ENCODE measurements around the gene MMP20. TPM values are rescaled to one million over a fixed set of nuclear protein-coding genes. Genes with fewer than 3 reads are reported as not detected.

The MMP20 gene
- total RNA-seq, 1 donor from 2014 or later = not detected

DNA sequence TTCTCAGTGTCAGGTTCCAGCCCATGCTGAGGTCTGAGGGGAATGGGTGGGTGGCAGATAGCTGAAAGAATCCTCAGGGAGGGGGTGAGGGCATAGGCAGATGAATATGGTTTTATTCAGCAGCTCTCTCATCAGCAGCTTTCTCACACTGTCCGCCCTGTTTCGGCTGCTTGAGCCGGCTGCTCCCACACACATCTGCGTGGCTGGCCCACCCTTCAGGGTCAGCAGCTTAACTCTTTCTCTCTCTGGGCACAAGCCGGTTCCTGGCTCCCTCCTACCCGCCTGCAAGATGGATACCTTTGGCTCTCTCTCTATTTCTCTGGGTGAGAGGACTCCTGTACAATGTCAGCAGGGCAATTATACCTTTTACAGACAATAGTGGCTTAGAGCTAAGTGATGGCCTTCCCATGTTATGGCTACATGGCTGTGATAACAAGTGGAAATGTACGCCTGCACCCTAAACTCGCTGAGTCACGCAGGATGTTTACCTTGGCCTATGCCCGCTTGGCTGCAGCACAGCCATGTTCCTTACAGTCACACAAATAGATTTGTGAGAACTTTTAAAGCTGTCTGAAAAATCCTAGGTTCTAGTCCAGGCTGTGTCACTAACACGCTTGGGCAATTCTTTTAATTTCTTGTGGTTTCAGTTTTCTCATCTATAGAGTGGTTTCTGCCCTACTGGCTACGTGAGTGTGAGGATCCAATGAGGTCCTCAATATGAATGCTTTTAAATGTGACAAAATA, 4.1 kb downstream of the MMP20 start:
- Mint-ChIP-seq H3K27me3 (ENCODE audit: low read depth, unreplicated experiment) (no peaks in the 10 kb centered on the region), H3K36me3 (ENCODE audit: low read depth, unreplicated experiment) (no peaks in the 10 kb centered on the region), H3K4me3 (ENCODE audit: unreplicated experiment) (no peak overlapping the region), H3K4me1 (ENCODE audit: low read depth, unreplicated experiment) (peaks cover 4% of the 10 kb centered on the region), H3K9me3 (ENCODE audit: unreplicated experiment) (no peaks in the 10 kb centered on the region), H3K27ac (ENCODE audit: unreplicated experiment) (no peak overlapping the region)
- Histone ChIP-seq H3K27me3 (ENCODE audit: insufficient read depth, low read length) (no peaks in the 10 kb centered on the region), H3K4me2 (ENCODE audit: low read length) (no peak overlapping the region), H2AFZ (ENCODE audit: low read depth, low read length) (peak overlapping the region; percentile 16), H3K79me2 (ENCODE audit: insufficient read depth, low read length) (no peaks in the 10 kb centered on the region), H4K20me1 (ENCODE audit: insufficient read depth, low read length) (no peaks in the 10 kb centered on the region), H3K36me3 (ENCODE audit: insufficient read depth, low read length) (no peaks in the 10 kb centered on the region), H3K4me3 (ENCODE audit: insufficient read depth, low read depth, low read length) (no peak overlapping the region), H3K9ac (ENCODE audit: low read length) (no peak overlapping the region), H3K4me1 (ENCODE audit: insufficient read depth, low read length) (peaks cover 5% of the 10 kb centered on the region), H3K27ac (ENCODE audit: low read depth, low read length) (no peak overlapping the region), H3K9me3 (ENCODE audit: insufficient read depth, low read depth, low read length) (no peaks in the 10 kb centered on the region)
- FAIRE-seq (peak; percentile 23), DNase-seq (ENCODE audit: low read depth) (peak; percentile 75)
- no peak for TF ChIP-seq EZH2 (IDR thresholded peaks at IDR 0.05; ENCODE audit: insufficient read depth, low read length)
- TF ChIP-seq, protein P1, sequence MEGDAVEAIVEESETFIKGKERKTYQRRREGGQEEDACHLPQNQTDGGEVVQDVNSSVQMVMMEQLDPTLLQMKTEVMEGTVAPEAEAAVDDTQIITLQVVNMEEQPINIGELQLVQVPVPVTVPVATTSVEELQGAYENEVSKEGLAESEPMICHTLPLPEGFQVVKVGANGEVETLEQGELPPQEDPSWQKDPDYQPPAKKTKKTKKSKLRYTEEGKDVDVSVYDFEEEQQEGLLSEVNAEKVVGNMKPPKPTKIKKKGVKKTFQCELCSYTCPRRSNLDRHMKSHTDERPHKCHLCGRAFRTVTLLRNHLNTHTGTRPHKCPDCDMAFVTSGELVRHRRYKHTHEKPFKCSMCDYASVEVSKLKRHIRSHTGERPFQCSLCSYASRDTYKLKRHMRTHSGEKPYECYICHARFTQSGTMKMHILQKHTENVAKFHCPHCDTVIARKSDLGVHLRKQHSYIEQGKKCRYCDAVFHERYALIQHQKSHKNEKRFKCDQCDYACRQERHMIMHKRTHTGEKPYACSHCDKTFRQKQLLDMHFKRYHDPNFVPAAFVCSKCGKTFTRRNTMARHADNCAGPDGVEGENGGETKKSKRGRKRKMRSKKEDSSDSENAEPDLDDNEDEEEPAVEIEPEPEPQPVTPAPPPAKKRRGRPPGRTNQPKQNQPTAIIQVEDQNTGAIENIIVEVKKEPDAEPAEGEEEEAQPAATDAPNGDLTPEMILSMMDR (IDR thresholded peaks at IDR 0.05; ENCODE audit: insufficient read depth, low read depth, low read length) = no peak

DNA sequence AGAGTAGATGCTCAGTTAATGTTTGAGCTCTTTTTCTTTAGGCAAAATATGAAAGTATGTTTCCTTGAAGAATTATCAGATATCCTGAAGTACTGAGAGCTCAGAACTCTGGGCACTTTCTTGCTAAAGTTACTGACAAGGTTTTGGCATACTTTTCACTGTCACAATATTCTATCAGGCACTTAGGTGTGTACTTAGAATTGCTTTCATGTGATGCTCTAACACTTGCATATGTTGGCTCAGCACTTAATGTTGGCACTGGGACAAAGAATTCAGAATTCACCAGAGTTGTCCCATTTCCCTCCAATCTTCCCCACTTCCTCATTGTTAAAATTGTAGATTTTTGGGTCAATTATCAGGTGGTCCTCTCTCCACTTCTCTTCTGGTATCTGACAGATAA, 5.0 kb downstream of the MMP20 start:
- H3K4me2 ChIP-seq (ENCODE audit: low read length) = no peak overlapping the region
- H2AFZ ChIP-seq (ENCODE audit: low read depth, low read length) = no peak overlapping the region
- H3K27ac ChIP-seq (ENCODE audit: low read depth, low read length) = no peak overlapping the region
- no peak for DNase-seq (ENCODE audit: low read depth)
- Mint-ChIP-seq H3K27ac (ENCODE audit: unreplicated experiment) (no peak overlapping the region), H3K36me3 (ENCODE audit: low read depth, unreplicated experiment) (no peaks in the 10 kb centered on the region), H3K4me1 (ENCODE audit: low read depth, unreplicated experiment) (no peaks in the 10 kb centered on the region), H3K27me3 (ENCODE audit: low read depth, unreplicated experiment) (no peaks in the 10 kb centered on the region), H3K4me3 (ENCODE audit: unreplicated experiment) (no peak overlapping the region), H3K9me3 (ENCODE audit: unreplicated experiment) (no peaks in the 10 kb centered on the region)
- H3K36me3 ChIP-seq (ENCODE audit: insufficient read depth, low read length) = no peaks in the 10 kb centered on the region
- H3K79me2 ChIP-seq (ENCODE audit: insufficient read depth, low read length) = no peaks in the 10 kb centered on the region
- no peaks in the 10 kb centered on the region for H3K9me3 ChIP-seq (ENCODE audit: insufficient read depth, low read depth, low read length)
- no peak overlapping the region for H3K4me3 ChIP-seq (ENCODE audit: insufficient read depth, low read depth, low read length)
- no peak for FAIRE-seq
- H3K27me3 ChIP-seq (ENCODE audit: insufficient read depth, low read length) = no peaks in the 10 kb centered on the region
- peaks cover 5% of the 10 kb centered on the region for H3K4me1 ChIP-seq (ENCODE audit: insufficient read depth, low read length)
- H3K9ac ChIP-seq (ENCODE audit: low read length) = no peak overlapping the region
- no peak for TF ChIP-seq EZH2 (IDR thresholded peaks at IDR 0.05; ENCODE audit: insufficient read depth, low read length)
- TF ChIP-seq, protein P1 (IDR thresholded peaks at IDR 0.05; ENCODE audit: insufficient read depth, low read depth, low read length) = no peak
- H4K20me1 ChIP-seq (ENCODE audit: insufficient read depth, low read length) = no peaks in the 10 kb centered on the region

DNA sequence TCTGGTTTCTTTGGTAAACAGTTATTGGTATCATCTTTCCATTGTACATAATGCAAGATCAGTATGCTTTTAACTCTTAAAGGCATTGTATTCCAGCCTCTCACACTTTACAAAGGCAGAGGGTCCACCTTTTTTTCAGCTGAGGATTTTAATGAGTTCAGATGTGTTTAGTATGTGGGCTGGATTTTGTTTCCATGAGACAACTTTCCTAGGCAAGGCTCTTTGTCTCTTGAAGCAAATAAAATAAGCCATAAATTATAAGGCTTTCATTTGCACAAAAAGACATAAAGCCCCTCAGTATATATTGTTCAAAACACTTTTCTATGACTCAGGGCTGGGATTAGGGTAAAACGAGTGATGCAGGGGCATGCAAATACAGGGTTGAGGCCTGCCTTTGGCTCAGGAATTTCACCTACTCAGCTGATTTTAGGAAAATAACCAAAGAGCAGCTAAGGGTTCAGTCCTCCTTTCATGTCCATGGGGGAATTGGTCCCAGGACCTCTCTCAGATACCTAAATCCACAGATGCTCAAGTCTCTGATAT, 7.6 kb downstream of the MMP20 start:
- H3K79me2 ChIP-seq (ENCODE audit: insufficient read depth, low read length) = no peaks in the 10 kb centered on the region
- no peak for DNase-seq (ENCODE audit: low read depth)
- H2AFZ ChIP-seq (ENCODE audit: low read depth, low read length) = no peak overlapping the region
- peaks cover 5% of the 10 kb centered on the region for H3K4me1 ChIP-seq (ENCODE audit: insufficient read depth, low read length)
- peaks cover 5% of the 10 kb centered on the region for H3K4me1 Mint-ChIP-seq (ENCODE audit: low read depth, unreplicated experiment)
- H3K9me3 Mint-ChIP-seq (ENCODE audit: unreplicated experiment) = no peaks in the 10 kb centered on the region
- H3K27ac Mint-ChIP-seq (ENCODE audit: unreplicated experiment) = no peak overlapping the region
- no peaks in the 10 kb centered on the region for H3K27me3 ChIP-seq (ENCODE audit: insufficient read depth, low read length)
- no peak overlapping the region for H3K4me3 Mint-ChIP-seq (ENCODE audit: unreplicated experiment)
- H3K36me3 ChIP-seq (ENCODE audit: insufficient read depth, low read length) = no peaks in the 10 kb centered on the region
- no peaks in the 10 kb centered on the region for H3K36me3 Mint-ChIP-seq (ENCODE audit: low read depth, unreplicated experiment)
- TF ChIP-seq, protein P1 (IDR thresholded peaks at IDR 0.05; ENCODE audit: insufficient read depth, low read depth, low read length) = no peak
- TF ChIP-seq EZH2 (IDR thresholded peaks at IDR 0.05; ENCODE audit: insufficient read depth, low read length) = no peak
- no peak overlapping the region for H3K4me2 ChIP-seq (ENCODE audit: low read length)
- H3K9me3 ChIP-seq (ENCODE audit: insufficient read depth, low read depth, low read length) = no peaks in the 10 kb centered on the region
- H3K4me3 ChIP-seq (ENCODE audit: insufficient read depth, low read depth, low read length) = no peak overlapping the region
- no peak overlapping the region for H3K9ac ChIP-seq (ENCODE audit: low read length)
- H4K20me1 ChIP-seq (ENCODE audit: insufficient read depth, low read length) = no peaks in the 10 kb centered on the region
- no peaks in the 10 kb centered on the region for H3K27me3 Mint-ChIP-seq (ENCODE audit: low read depth, unreplicated experiment)
- H3K27ac ChIP-seq (ENCODE audit: low read depth, low read length) = no peak overlapping the region
- FAIRE-seq = no peak

Data from astrocyte (in vitro differentiated cells and primary cell).